Dedifferentiated amniotic fluid mesenchymal stem cell (primary cell): Measurements from ENCODE around the gene MMP7.

Experiments used
- DNase-seq: peaks from one replicate; pipeline ENCODE4 v3.0.0-alpha.2; 2016; ENCODE audit errors: extremely low spot score

The MMP7 gene

GRCh38 chr11:102495161-102496042, 35.1 kb downstream of the MMP7 start:
- DNase-seq = peak; percentile 94

- no peak for DNase-seq
These were observed 36.3 kb downstream of the MMP7 start for GRCh38 chr11:102494216-102494615.

- no peak for DNase-seq
These were observed 37.0 kb downstream of the MMP7 start for GRCh38 chr11:102493524-102493923.

- no peak for DNase-seq
These were observed 38.6 kb downstream of the MMP7 start for GRCh38 chr11:102491969-102492368.

- no peak for DNase-seq
These were observed 41.1 kb downstream of the MMP7 start for GRCh38 chr11:102489186-102490145.

- no peak for DNase-seq
These were observed 42.3 kb downstream of the MMP7 start for GRCh38 chr11:102488208-102488607.

- DNase-seq = no peak
These were observed 43.3 kb downstream of the MMP7 start for GRCh38 chr11:102487214-102487613.

- DNase-seq = no peak
These were observed 44.0 kb downstream of the MMP7 start for GRCh38 chr11:102486584-102486983.

GRCh38 chr11:102485095-102485722, 45.3 kb downstream of the MMP7 start:
- no peak for DNase-seq

- DNase-seq = no peak
These were observed 48.1 kb downstream of the MMP7 start for GRCh38 chr11:102482433-102482832.

GRCh38 chr11:102479733-102480132, 50.8 kb downstream of the MMP7 start:
- DNase-seq = no peak

- no peak for DNase-seq
These were observed 51.8 kb downstream of the MMP7 start for GRCh38 chr11:102478673-102479299.

- DNase-seq = no peak
These were observed 53.7 kb downstream of the MMP7 start for GRCh38 chr11:102476812-102477211.

GRCh38 chr11:102476069-102476468, 54.5 kb downstream of the MMP7 start:
- DNase-seq = no peak

- no peak for DNase-seq
These were observed 57.0 kb downstream of the MMP7 start for GRCh38 chr11:102473543-102473942.

- no peak for DNase-seq
These were observed 58.4 kb downstream of the MMP7 start for GRCh38 chr11:102472127-102472526.

- no peak for DNase-seq
These were observed 59.1 kb downstream of the MMP7 start for GRCh38 chr11:102471474-102471873.
